Fibroblast of skin of scalp (primary cell): Measurements from ENCODE around the gene F8.
"Not testable (repeated sequence)": the region's sequence is repeated elsewhere in the genome, so short reads cannot be mapped to it uniquely, and the experiment has no call there.

Experiments
- DNase-seq: peaks from one replicate; pipeline ENCODE4 v3.0.0-alpha.2; 2013

F8 gene

GRCh38 chrX:155028877-155029291 is 6.4 kb upstream of the F8 start:
- DNase-seq = peak; percentile 6

- no peak for DNase-seq
Measured at GRCh38 chrX:155028129-155028528, 5.6 kb upstream of the F8 start.

- DNase-seq = peak; percentile 55
Measured at GRCh38 chrX:155027509-155028066, 5.1 kb upstream of the F8 start.

GRCh38 chrX:155026727-155027508 is 4.4 kb upstream of the F8 start, which contains the start of gene FUNDC2:
Gene FUNDC2 (plus strand): TSS chrX:155026844. CDS start chrX:155026939, 95 bp downstream.
- peak; percentile 93 for DNase-seq

- no peak for DNase-seq
Measured at GRCh38 chrX:155026420-155026726, 3.9 kb upstream of the F8 start.

GRCh38 chrX:155023907-155024833 is 1.6 kb upstream of the F8 start:
- no peak for DNase-seq

- DNase-seq = no peak
Measured at GRCh38 chrX:155020591-155020990, 1.9 kb downstream of the F8 start.

GRCh38 chrX:155009994-155010472 is 12.5 kb downstream of the F8 start:
- DNase-seq = no peak

GRCh38 chrX:155008578-155008977 is 13.9 kb downstream of the F8 start:
- DNase-seq = not testable (repeated sequence)

GRCh38 chrX:155006913-155007671 is 15.4 kb downstream of the F8 start:
- not testable (repeated sequence) for DNase-seq

- not testable (repeated sequence) for DNase-seq
Measured at GRCh38 chrX:155006379-155006778, 16.1 kb downstream of the F8 start.

GRCh38 chrX:155005190-155005589 is 17.3 kb downstream of the F8 start:
- DNase-seq = no peak

GRCh38 chrX:155001873-155002272 is 20.6 kb downstream of the F8 start:
- DNase-seq = no peak

- no peak for DNase-seq
Measured at GRCh38 chrX:155000841-155001240, 21.7 kb downstream of the F8 start.

GRCh38 chrX:154998204-154998880 is 24.2 kb downstream of the F8 start:
- no peak for DNase-seq

GRCh38 chrX:154991476-154991875 is 31.0 kb downstream of the F8 start:
- DNase-seq = no peak

GRCh38 chrX:154991039-154991438 is 31.5 kb downstream of the F8 start:
- no peak for DNase-seq

GRCh38 chrX:154990496-154990895 is 32.0 kb downstream of the F8 start:
- no peak for DNase-seq

GRCh38 chrX:154988719-154989118 is 33.8 kb downstream of the F8 start:
- DNase-seq = no peak

- no peak for DNase-seq
Measured at GRCh38 chrX:154987940-154988339, 34.6 kb downstream of the F8 start.

- no peak for DNase-seq
Measured at GRCh38 chrX:154986826-154987575, 35.5 kb downstream of the F8 start.
